HepG2 (cell line): ENCODE measurements around the gene ARHGEF1. TPM values are rescaled to one million over a fixed set of nuclear protein-coding genes. Genes with fewer than 3 reads are reported as not detected.
A peak's percentile ranks its signal among the peaks of the same experiment; 100 is the strongest.

Experiments
- ATM ChIP-seq: fragments of 450-650 bp; IDR thresholded peaks from 2 replicates; pipeline ENCODE4 v1.7.1; 2017; ENCODE audit warnings: mild to moderate bottlenecking, borderline replicate concordance
- DZIP1 ChIP-seq: sonication (generic); formaldehyde crosslinking; IDR thresholded peaks from 2 replicates; pipeline ENCODE4 v1.5.0; 2020; ENCODE audit warnings: mild to moderate bottlenecking, missing genetic modification reagents
- FOXC1 ChIP-seq: sonication (generic); formaldehyde crosslinking; IDR thresholded peaks from 2 replicates; pipeline ENCODE4 v1.8.0; 2022; ENCODE audit warnings: mild to moderate bottlenecking, missing genetic modification reagents, borderline replicate concordance
- GABPA ChIP-seq, 2 experiments: IDR thresholded peaks; 2 replicates each; pipeline ENCODE4 v1.6.1; 2011 to 2016; ENCODE audit warnings: low read depth in 2 of 2, low read length in 1 of 2, missing biosample characterization in 1 of 2, missing genetic modification characterization in 1 of 2
- HNF4G ChIP-seq, 2 experiments: sonication (generic) in 1 of 2; formaldehyde crosslinking in 1 of 2; IDR thresholded peaks; 2 replicates each; pipeline versions ENCODE4 v1.4.0 to v1.6.1; 2011 to 2020; ENCODE audit warnings: borderline replicate concordance in 2 of 2, low read depth in 2 of 2, mild to moderate bottlenecking in 2 of 2, low read length in 1 of 2, missing genetic modification reagents in 1 of 2, moderate library complexity in 1 of 2
- HNRNPL ChIP-seq: fragments of 200-400 bp; formaldehyde crosslinking; IDR thresholded peaks from 2 replicates; pipeline ENCODE4 v1.6.1; 2017; ENCODE audit warnings: mild to moderate bottlenecking, low read depth, low read length
- KLF12 ChIP-seq: sonication (generic); formaldehyde crosslinking; IDR thresholded peaks from 2 replicates; pipeline ENCODE4 v1.4.0; 2020; ENCODE audit warnings: missing genetic modification reagents, borderline replicate concordance
- MED13 ChIP-seq: sonication (generic); formaldehyde crosslinking; IDR thresholded peaks from 2 replicates; pipeline ENCODE4 v1.5.0; 2020; ENCODE audit warnings: missing genetic modification reagents
- PAXIP1 ChIP-seq: sonication (generic); formaldehyde crosslinking; conservative IDR thresholded peaks from 2 replicates; pipeline ENCODE4 v1.4.0; 2020; ENCODE audit warnings: mild to moderate bottlenecking, missing genetic modification reagents, moderate library complexity
- PCBP2 ChIP-seq: fragments of 200-400 bp; formaldehyde crosslinking; optimal IDR thresholded peaks from 2 replicates; pipeline ENCODE3; 2018; ENCODE audit warnings: low read length, low read depth; ENCODE audit not compliant: poor library complexity, severe bottlenecking
- PHB2 ChIP-seq: fragments of 450-650 bp; IDR thresholded peaks from 2 replicates; pipeline ENCODE4 v1.6.1; 2018; ENCODE audit not compliant: partially characterized antibody
- PHF20 ChIP-seq: sonication (generic); formaldehyde crosslinking; IDR thresholded peaks from 2 replicates; pipeline ENCODE4 v1.5.0; 2020; ENCODE audit warnings: mild to moderate bottlenecking, missing genetic modification reagents
- POLR2G ChIP-seq: fragments of 200-400 bp; formaldehyde crosslinking; IDR thresholded peaks from 2 replicates; pipeline ENCODE4 v1.6.1; 2018; ENCODE audit warnings: mild to moderate bottlenecking, low read depth, low read length, moderate library complexity
- TEF ChIP-seq: sonication (generic); formaldehyde crosslinking; IDR thresholded peaks from 2 replicates; pipeline ENCODE4 v1.5.0; 2020; ENCODE audit warnings: missing genetic modification reagents
- ZNF367 ChIP-seq: sonication (generic); formaldehyde crosslinking; IDR thresholded peaks from 2 replicates; pipeline ENCODE4 v1.4.0; 2020; ENCODE audit warnings: missing genetic modification reagents, borderline replicate concordance
- ZNF460 ChIP-seq: sonication (generic); formaldehyde crosslinking; IDR thresholded peaks from 2 replicates; pipeline ENCODE4 v1.5.1; 2020; ENCODE audit warnings: missing genetic modification reagents, mild to moderate bottlenecking, borderline replicate concordance
- ZNF746 ChIP-seq: sonication (generic); formaldehyde crosslinking; IDR thresholded peaks from 2 replicates; pipeline ENCODE4 v1.8.0; 2022; ENCODE audit warnings: mild to moderate bottlenecking, missing genetic modification reagents
- ZNF782 ChIP-seq: sonication (generic); formaldehyde crosslinking; IDR thresholded peaks from 2 replicates; pipeline ENCODE4 v1.4.0; 2020; ENCODE audit warnings: missing genetic modification reagents, mild to moderate bottlenecking, borderline replicate concordance
- ZNF790 ChIP-seq: sonication (generic); formaldehyde crosslinking; IDR thresholded peaks from 2 replicates; pipeline ENCODE4 v1.8.0; 2022; ENCODE audit warnings: missing genetic modification reagents, mild to moderate bottlenecking, borderline replicate concordance
- polyA plus RNA-seq, 8 experiments: library from polyadenylated mRNA; depleted of rRNA in 3 of 8; stranded (reverse) in 7 of 8; unstranded in 1 of 8; fragments of >200 nt; fragmentation: Illumina TruSeq in 4 of 8; extraction: Trizol in 4 of 8; gene quantifications; 2 replicates each; pipeline versions ENCODE4 v1.2.1 to v1.2.3, GENCODE V29; 2011 to 2016; ENCODE audit warnings: low read depth in 4 of 8, missing spikeins in 1 of 8, mixed read lengths in 1 of 8; ENCODE audit not compliant: insufficient read depth in 1 of 8
- total RNA-seq, 5 experiments: library from RNA; depleted of rRNA; stranded (reverse); fragments of >200 nt; fragmentation: Illumina TruSeq; extraction: Trizol; gene quantifications; 2 replicates each; pipeline ENCODE4 v1.2.3, GENCODE V29; 2016; ENCODE audit warnings: low read depth in 1 of 5

The ARHGEF1 gene
- total and polyA plus RNA-seq, 2 of the 13 experiments (the other 11 are each of a cell fraction or from before 2014, with no cell fraction given), result 33.7 to 34.7 TPM

- TF ChIP-seq ZNF790 (no peak), FOXC1 (CRISPR knock-in tag) (no peak), PHB2 (no peak), HNRNPL (no peak), PHF20 (CRISPR knock-in tag) (peak; percentile 55; the same call in 1 of the 2 replicates), ZNF460 (CRISPR knock-in tag) (no peak), ZNF746 (CRISPR knock-in tag) (no peak), PAXIP1 (peak; percentile 4; the same call in 1 of the 2 replicates), TEF (CRISPR knock-in tag) (no peak), ATM (no peak), ZNF367 (CRISPR knock-in tag) (no peak), ZNF782 (CRISPR knock-in tag) (no peak), MED13 (CRISPR knock-in tag) (no peak), KLF12 (no peak), HNF4G (IDR thresholded peaks at IDR 0.05; ENCODE audit: borderline replicate concordance, low read depth, low read length) (no peak), HNF4G (CRISPR knock-in tag; IDR thresholded peaks at IDR 0.05; ENCODE audit: borderline replicate concordance, low read depth) (no peak), POLR2G (0 out of 2 replicates have a peak, but pooled peaks have one; percentile 47), GABPA (IDR thresholded peaks at IDR 0.05; ENCODE audit: low read depth, low read length) (peak; percentile 67), GABPA (CRISPR knock-in tag; IDR thresholded peaks at IDR 0.05; ENCODE audit: low read depth) (0 out of 2 replicates have a peak, but pooled peaks have one; percentile 32), DZIP1 (CRISPR knock-in tag) (no peak), PCBP2 (no peak)
Measured at GRCh38 chr19:41882568-41883462, at the start of gene ARHGEF1 (continued).
